HCT116 (cell line): Measurements from ENCODE around the gene SLAMF8. TPM values are rescaled to one million over a fixed set of nuclear protein-coding genes. Genes with fewer than 3 reads are reported as not detected.

ENCODE experiments used
- ATAC-seq: fragments of 200-7000 bp; cut with Tn5 transposase; 2 replicates; pipeline ENCODE4 v1.9.1; 2020; ENCODE audit warnings: mild to moderate bottlenecking, moderate library complexity
- BruUV-seq: library from RNA; stranded (reverse); fragments of 400-500 nt; replicated peaks from 2 replicates; lab custom pipeline; 2021; lab: Mats Ljungman, UMichigan
- CTCF ChIA-PET: fragments of 300-600 bp; sonication (Branson Sonifier 250); formaldehyde crosslinking; loops from one replicate; lab custom pipeline; 2021; ENCODE audit warnings: antibody characterized with exemption; lab: Charles Lee
- POLR2A ChIA-PET: fragments of 300-600, 350-600 bp; sonication (Branson Sonifier 250); formaldehyde crosslinking; loops from one replicate; lab custom pipeline; 2021; ENCODE audit warnings: antibody characterized with exemption; lab: Charles Lee
- RAD21 ChIA-PET, 2 experiments: fragments of 300-600 bp; sonication (Branson Sonifier 250); formaldehyde crosslinking; loops; one replicate each; lab custom pipeline; 2023; ENCODE audit warnings: low total read pairs in 2 of 2; ENCODE audit not compliant: uncharacterized antibody in 2 of 2, unreplicated experiment in 2 of 2, low non-redundant PET in 1 of 2; lab: Charles Lee
- DNase-seq: peaks from one replicate; pipeline ENCODE4 v3.0.0-alpha.2; 2010; ENCODE audit warnings: low read depth, low spot score
- H2AFZ ChIP-seq: fragments of 200-600 bp; shearing (Covaris generic), sonication (generic); 2 replicates; pipeline ENCODE4 v1.6.1; 2017; ENCODE audit warnings: low read depth, mixed run types, mixed read lengths, antibody characterized with exemption, low read length; ENCODE audit not compliant: poor library complexity, severe bottlenecking
- H3K27ac ChIP-seq: 2 replicates; pipeline ENCODE4 v1.5.1; 2012; ENCODE audit warnings: low read depth, low read length
- H3K27me3 ChIP-seq: fragments of 200-600 bp; sonication (generic); 2 replicates; pipeline ENCODE4 v1.6.1; 2016; ENCODE audit warnings: mixed run types, low read length, mixed read lengths; ENCODE audit not compliant: insufficient read depth
- H3K36me3 ChIP-seq, 2 experiments: fragments of 200-500 bp in 1 of 2; fragments of 200-600 bp in 1 of 2; sonication (Bioruptor generic) in 1 of 2; sonication (generic) in 1 of 2; 2 replicates each; pipeline versions ENCODE4 v1.5.1 to v1.6.1; 2014 to 2016; ENCODE audit warnings: low read length in 2 of 2, inconsistent platforms in 1 of 2, mixed read lengths in 1 of 2, mixed run types in 1 of 2; ENCODE audit not compliant: insufficient read depth in 2 of 2, control insufficient read depth in 1 of 2
- H3K4me1 ChIP-seq, 2 experiments: fragments of 200-600 bp in 1 of 2; sonication (generic) in 1 of 2; 2 replicates each; pipeline versions ENCODE4 v1.5.1 to v1.6.1; 2012 to 2017; ENCODE audit warnings: low read length in 2 of 2, inconsistent platforms in 1 of 2, mild to moderate bottlenecking in 1 of 2, mixed read lengths in 1 of 2, mixed run types in 1 of 2, moderate library complexity in 1 of 2; ENCODE audit not compliant: insufficient read depth in 2 of 2, control insufficient read depth in 1 of 2
- H3K4me2 ChIP-seq: fragments of 200-600 bp; sonication (generic); 2 replicates; pipeline ENCODE4 v1.6.1; 2017; ENCODE audit warnings: mixed run types, low read length, mixed read lengths
- H3K4me3 ChIP-seq, 2 experiments: fragments of 200-600 bp in 1 of 2; sonication (generic) in 1 of 2; replicated peaks in 1 of 2; 2 replicates each; pipeline ENCODE4 v1.5.1; 2011 to 2016; ENCODE audit warnings: low read length in 2 of 2, control low read depth in 1 of 2, low read depth in 1 of 2, mild to moderate bottlenecking in 1 of 2, mixed read lengths in 1 of 2, mixed run types in 1 of 2
- H3K79me2 ChIP-seq: fragments of 200-600 bp; sonication (generic); 2 replicates; pipeline ENCODE4 v1.6.1; 2017; ENCODE audit warnings: mild to moderate bottlenecking, mixed run types, low read length, moderate library complexity, mixed read lengths; ENCODE audit not compliant: insufficient read depth
- H3K9ac ChIP-seq: fragments of 200-600 bp; sonication (generic); 2 replicates; pipeline ENCODE4 v1.6.1; 2016; ENCODE audit warnings: low read length, mixed read lengths
- H3K9me2 ChIP-seq: fragments of 200-600 bp; sonication (generic), shearing (Covaris generic); 2 replicates; pipeline ENCODE4 v1.6.1; 2017; ENCODE audit warnings: mixed run types, mild to moderate bottlenecking, moderate library complexity; ENCODE audit not compliant: insufficient read depth
- H3K9me3 ChIP-seq, 2 experiments: fragments of 200-500 bp in 1 of 2; fragments of 200-600 bp in 1 of 2; sonication (Bioruptor generic) in 1 of 2; sonication (generic) in 1 of 2; 2 replicates each; pipeline ENCODE4 v1.6.1; 2014 to 2017; ENCODE audit warnings: low read length in 2 of 2, mixed read lengths in 2 of 2, inconsistent platforms in 1 of 2, low read depth in 1 of 2, mild to moderate bottlenecking in 1 of 2, mixed run types in 1 of 2, moderate library complexity in 1 of 2; ENCODE audit not compliant: control insufficient read depth in 1 of 2, insufficient read depth in 1 of 2
- H4K20me1 ChIP-seq: fragments of 200-600 bp; sonication (generic), shearing (Covaris generic); 2 replicates; pipeline ENCODE4 v1.6.1; 2017; ENCODE audit warnings: mixed run types, mild to moderate bottlenecking, moderate library complexity; ENCODE audit not compliant: insufficient read depth
- CBX3 ChIP-seq: IDR thresholded peaks from 2 replicates; pipeline ENCODE4 v1.6.1; 2012; ENCODE audit warnings: low read depth
- CEBPB ChIP-seq: IDR thresholded peaks from 2 replicates; pipeline ENCODE4 v1.6.1; 2012; ENCODE audit warnings: low read depth
- ELF1 ChIP-seq: IDR thresholded peaks from 2 replicates; pipeline ENCODE4 v1.6.1; 2012; ENCODE audit warnings: low read depth, borderline replicate concordance
- EZH2 ChIP-seq: fragments of 200-600 bp; sonication (generic); IDR thresholded peaks from 2 replicates; pipeline ENCODE4 v1.6.1; 2017; ENCODE audit warnings: antibody characterized with exemption, mixed run types
- EZH2phosphoT487 ChIP-seq: fragments of 200-600 bp; IDR thresholded peaks from 2 replicates; pipeline ENCODE4 v1.6.1; 2018; ENCODE audit warnings: antibody characterized with exemption, borderline replicate concordance
- FOSL1 ChIP-seq: IDR thresholded peaks from 2 replicates; pipeline ENCODE4 v1.6.1; 2012; ENCODE audit warnings: low read depth
- POLR2A ChIP-seq: IDR thresholded peaks from 2 replicates; pipeline ENCODE4 v1.7.0; 2011; ENCODE audit warnings: borderline replicate concordance; ENCODE audit not compliant: insufficient read depth, insufficient read length; ENCODE audit errors: extremely low read depth
- POLR2AphosphoS5 ChIP-seq: IDR thresholded peaks from 2 replicates; pipeline ENCODE4 v1.6.1; 2011; ENCODE audit warnings: mild to moderate bottlenecking, low read depth, low read length, moderate library complexity
- RAD21 ChIP-seq: IDR thresholded peaks from 2 replicates; pipeline ENCODE4 v1.6.1; 2012; ENCODE audit warnings: low read depth, mild to moderate bottlenecking
- SIN3A ChIP-seq: IDR thresholded peaks from 2 replicates; pipeline ENCODE4 v1.6.1; 2012; ENCODE audit warnings: low read depth
- SP1 ChIP-seq: IDR thresholded peaks from 2 replicates; pipeline ENCODE4 v1.6.1; 2012; ENCODE audit warnings: low read depth
- SRF ChIP-seq: IDR thresholded peaks from 2 replicates; pipeline ENCODE4 v1.6.1; 2012; ENCODE audit warnings: low read depth
- TCF7L2 ChIP-seq: IDR thresholded peaks from 2 replicates; pipeline ENCODE4 v1.7.0; 2011; ENCODE audit warnings: borderline replicate concordance, inconsistent platforms; ENCODE audit not compliant: insufficient read depth, insufficient read length; ENCODE audit errors: extremely low read depth
- YY1 ChIP-seq: IDR thresholded peaks from 2 replicates; pipeline ENCODE4 v1.6.1; 2011; ENCODE audit warnings: low read length, low read depth, moderate library complexity, mild to moderate bottlenecking; ENCODE audit not compliant: insufficient replicate concordance; ENCODE audit errors: extremely low read depth
- ZFX ChIP-seq: fragments of 450-650 bp; IDR thresholded peaks from 2 replicates; pipeline ENCODE4 v1.6.1; 2017
- intact Hi-C: fragments of 100-400 bp; cut with micrococcal nuclease; formaldehyde crosslinking; loops from 2 replicates; pipeline ENCODE4 v1.10.0; 2022
- total RNA-seq: library from RNA; stranded (reverse); gene quantifications from one replicate; pipeline ENCODE4 v1.2.1, GENCODE V29; 2021; ENCODE audit not compliant: unreplicated experiment
- TF ChIP-seq, protein P1 (sequence below): IDR thresholded peaks from 2 replicates; pipeline ENCODE4 v1.6.1; 2012
- TF ChIP-seq, protein P2 (sequence below): IDR thresholded peaks from 2 replicates; pipeline ENCODE4 v1.6.1; 2011; ENCODE audit warnings: mild to moderate bottlenecking, low read length, moderate library complexity; ENCODE audit not compliant: insufficient replicate concordance; ENCODE audit errors: extremely low read depth
- TF ChIP-seq, protein P3 (sequence below): IDR thresholded peaks from 2 replicates; pipeline ENCODE4 v1.6.1; 2012
- TF ChIP-seq, protein P4 (sequence below): IDR thresholded peaks from 2 replicates; pipeline ENCODE4 v1.6.1; 2012; ENCODE audit warnings: low read depth

SLAMF8 gene
- total RNA-seq, 1 experiment from 2014 or later: not detected

DNA sequence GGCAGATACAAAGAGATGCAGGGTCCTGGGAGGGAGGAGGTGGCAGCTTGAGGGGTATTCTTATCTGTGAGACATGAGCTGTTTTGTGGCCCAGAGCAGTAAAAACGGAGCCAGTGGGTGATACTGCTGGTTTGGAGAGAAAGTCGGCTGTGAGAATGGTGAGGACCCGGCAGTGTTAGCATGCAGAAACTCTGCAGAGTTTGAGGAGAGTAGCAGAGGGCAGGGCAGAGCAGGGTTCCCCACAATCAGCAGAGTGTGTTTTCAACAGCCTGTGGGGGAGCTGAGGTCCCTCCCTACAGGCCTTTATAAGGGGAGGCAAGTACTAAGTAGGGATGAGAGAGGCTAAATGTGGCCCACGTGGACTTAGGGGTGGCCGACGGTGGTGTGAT lies 423 bp downstream of the SLAMF8 start:
- Histone ChIP-seq H3K9me3 (no peaks in the 10 kb centered on the region), H3K27me3 (peaks cover 20% of the 10 kb centered on the region; the same call in 1 of the 2 replicates)
- ChIA-PET RAD21 (no interaction called here), POLR2A (no interaction called here)
- TF ChIP-seq CBX3 (no peak), FOSL1 (no peak), ZFX (no peak), EZH2phosphoT487 (no peak), YY1 (no peak), ELF1 (no peak), SIN3A (no peak), EZH2 (no peak), SP1 (no peak), CEBPB (no peak), POLR2A (no peak), TCF7L2 (no peak), RAD21 (no peak), POLR2AphosphoS5 (no peak), SRF (no peak)
- TF ChIP-seq, protein P1, sequence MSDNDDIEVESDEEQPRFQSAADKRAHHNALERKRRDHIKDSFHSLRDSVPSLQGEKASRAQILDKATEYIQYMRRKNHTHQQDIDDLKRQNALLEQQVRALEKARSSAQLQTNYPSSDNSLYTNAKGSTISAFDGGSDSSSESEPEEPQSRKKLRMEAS: no peak
- TF ChIP-seq, protein P2, sequence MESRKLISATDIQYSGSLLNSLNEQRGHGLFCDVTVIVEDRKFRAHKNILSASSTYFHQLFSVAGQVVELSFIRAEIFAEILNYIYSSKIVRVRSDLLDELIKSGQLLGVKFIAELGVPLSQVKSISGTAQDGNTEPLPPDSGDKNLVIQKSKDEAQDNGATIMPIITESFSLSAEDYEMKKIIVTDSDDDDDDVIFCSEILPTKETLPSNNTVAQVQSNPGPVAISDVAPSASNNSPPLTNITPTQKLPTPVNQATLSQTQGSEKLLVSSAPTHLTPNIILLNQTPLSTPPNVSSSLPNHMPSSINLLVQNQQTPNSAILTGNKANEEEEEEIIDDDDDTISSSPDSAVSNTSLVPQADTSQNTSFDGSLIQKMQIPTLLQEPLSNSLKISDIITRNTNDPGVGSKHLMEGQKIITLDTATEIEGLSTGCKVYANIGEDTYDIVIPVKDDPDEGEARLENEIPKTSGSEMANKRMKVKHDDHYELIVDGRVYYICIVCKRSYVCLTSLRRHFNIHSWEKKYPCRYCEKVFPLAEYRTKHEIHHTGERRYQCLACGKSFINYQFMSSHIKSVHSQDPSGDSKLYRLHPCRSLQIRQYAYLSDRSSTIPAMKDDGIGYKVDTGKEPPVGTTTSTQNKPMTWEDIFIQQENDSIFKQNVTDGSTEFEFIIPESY: no peak
- TF ChIP-seq, protein P3, sequence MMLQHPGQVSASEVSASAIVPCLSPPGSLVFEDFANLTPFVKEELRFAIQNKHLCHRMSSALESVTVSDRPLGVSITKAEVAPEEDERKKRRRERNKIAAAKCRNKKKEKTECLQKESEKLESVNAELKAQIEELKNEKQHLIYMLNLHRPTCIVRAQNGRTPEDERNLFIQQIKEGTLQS: no peak
- TF ChIP-seq, protein P4, sequence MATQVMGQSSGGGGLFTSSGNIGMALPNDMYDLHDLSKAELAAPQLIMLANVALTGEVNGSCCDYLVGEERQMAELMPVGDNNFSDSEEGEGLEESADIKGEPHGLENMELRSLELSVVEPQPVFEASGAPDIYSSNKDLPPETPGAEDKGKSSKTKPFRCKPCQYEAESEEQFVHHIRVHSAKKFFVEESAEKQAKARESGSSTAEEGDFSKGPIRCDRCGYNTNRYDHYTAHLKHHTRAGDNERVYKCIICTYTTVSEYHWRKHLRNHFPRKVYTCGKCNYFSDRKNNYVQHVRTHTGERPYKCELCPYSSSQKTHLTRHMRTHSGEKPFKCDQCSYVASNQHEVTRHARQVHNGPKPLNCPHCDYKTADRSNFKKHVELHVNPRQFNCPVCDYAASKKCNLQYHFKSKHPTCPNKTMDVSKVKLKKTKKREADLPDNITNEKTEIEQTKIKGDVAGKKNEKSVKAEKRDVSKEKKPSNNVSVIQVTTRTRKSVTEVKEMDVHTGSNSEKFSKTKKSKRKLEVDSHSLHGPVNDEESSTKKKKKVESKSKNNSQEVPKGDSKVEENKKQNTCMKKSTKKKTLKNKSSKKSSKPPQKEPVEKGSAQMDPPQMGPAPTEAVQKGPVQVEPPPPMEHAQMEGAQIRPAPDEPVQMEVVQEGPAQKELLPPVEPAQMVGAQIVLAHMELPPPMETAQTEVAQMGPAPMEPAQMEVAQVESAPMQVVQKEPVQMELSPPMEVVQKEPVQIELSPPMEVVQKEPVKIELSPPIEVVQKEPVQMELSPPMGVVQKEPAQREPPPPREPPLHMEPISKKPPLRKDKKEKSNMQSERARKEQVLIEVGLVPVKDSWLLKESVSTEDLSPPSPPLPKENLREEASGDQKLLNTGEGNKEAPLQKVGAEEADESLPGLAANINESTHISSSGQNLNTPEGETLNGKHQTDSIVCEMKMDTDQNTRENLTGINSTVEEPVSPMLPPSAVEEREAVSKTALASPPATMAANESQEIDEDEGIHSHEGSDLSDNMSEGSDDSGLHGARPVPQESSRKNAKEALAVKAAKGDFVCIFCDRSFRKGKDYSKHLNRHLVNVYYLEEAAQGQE: no peak
- TF ChIP-seq, all 23 proteins: peak for 0
- Histone ChIP-seq H2AFZ (no peak overlapping the region), H3K4me1 (peaks cover 0 to 7% of the 10 kb centered on the region in 2 experiments; a peak in 1 of 4 replicates), H3K9me2 (no peaks in the 10 kb centered on the region), H3K4me2 (no peak overlapping the region), H4K20me1 (no peaks in the 10 kb centered on the region), H3K4me3 (no peak overlapping the region), H3K9ac (no peak overlapping the region), H3K27ac (no peak overlapping the region), H3K36me3 (no peaks in the 10 kb centered on the region), H3K79me2 (no peaks in the 10 kb centered on the region)
- DNase-seq (no peak), ATAC-seq (no peak)
- BruUV-seq: no TSS peak
- intact Hi-C loops: no loop called here
- CTCF ChIA-PET: interaction anchor here (4.4 kb wide), 1 partner anchor 28 kb away, joined by 20 read pairs; no protein-coding TSS in a partner anchor
